SK-N-MC (cell line): ENCODE measurements around the gene SHC3.

Experiments
- EZH2 ChIP-seq: fragments of 200-600 bp; sonication (generic); IDR thresholded peaks from one replicate; pipeline ENCODE4 v1.6.1; 2017; ENCODE audit warnings: antibody characterized with exemption
- FOXP2 ChIP-seq: optimal IDR thresholded peaks from 2 replicates; pipeline ENCODE3; 2011; ENCODE audit warnings: mild to moderate bottlenecking, moderate library complexity; ENCODE audit not compliant: insufficient read depth; ENCODE audit errors: extremely low read length, control extremely low read depth
- POLR2AphosphoS5 ChIP-seq: IDR thresholded peaks from 2 replicates; pipeline ENCODE4 v1.6.1; 2012; ENCODE audit warnings: mild to moderate bottlenecking, low read depth, low read length, borderline replicate concordance

DNA sequence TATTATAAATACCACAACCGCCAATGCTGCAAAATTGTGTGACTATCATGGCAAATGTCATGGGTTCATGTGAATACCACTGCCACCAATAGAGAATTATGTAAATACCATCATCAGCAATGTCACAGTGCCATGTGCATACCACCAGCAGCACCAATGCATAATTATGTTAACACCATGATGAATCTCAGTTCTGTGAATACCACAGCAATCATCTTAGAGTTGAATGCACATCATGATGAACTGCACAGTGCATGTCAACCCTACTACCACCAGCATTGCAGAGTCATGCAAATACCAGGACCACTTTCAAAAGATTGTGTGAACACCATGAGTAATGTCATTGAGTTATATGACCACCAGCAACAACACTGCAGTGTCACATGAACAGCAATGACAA lies 63.2 kb downstream of the SHC3 start:
- TF ChIP-seq EZH2 (no peak), POLR2AphosphoS5 (no peak), FOXP2 (no peak)
